DMS153 (cell line): ENCODE results near the gene SPEM1.
"Not testable (repeated sequence)": the region's sequence is repeated elsewhere in the genome, so short reads cannot be mapped to it uniquely, and the experiment has no call there.

Source experiments
- DNase-seq: peaks from one replicate; lab custom pipeline; 2025; lab: John Stamatoyannopoulos, UW

Gene SPEM1

GRCh38 chr17:7441266-7441665 lies 21.1 kb downstream of the SPEM1 start:
- no peak for DNase-seq

DNA sequence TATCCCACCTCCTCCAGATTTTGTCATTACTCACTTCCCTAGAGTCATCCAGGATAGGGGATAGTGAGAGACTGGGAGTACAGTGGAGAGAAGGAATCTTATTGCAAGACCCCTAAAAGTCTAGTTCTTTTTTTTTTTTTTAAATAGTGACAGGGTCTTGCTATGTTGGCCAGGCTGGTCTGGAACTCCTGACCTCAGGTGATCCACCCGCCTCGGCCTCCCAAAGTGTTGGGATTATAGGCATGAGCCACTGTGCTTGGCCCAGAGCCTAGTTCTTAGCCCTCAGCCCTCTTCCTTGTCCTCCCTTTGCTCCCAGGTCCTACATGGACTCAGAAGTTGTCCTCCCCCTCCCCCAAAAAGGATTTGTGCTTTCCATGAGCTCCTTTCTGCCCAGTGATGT lies 22.0 kb downstream of the SPEM1 start:
- DNase-seq: no peak

DNA sequence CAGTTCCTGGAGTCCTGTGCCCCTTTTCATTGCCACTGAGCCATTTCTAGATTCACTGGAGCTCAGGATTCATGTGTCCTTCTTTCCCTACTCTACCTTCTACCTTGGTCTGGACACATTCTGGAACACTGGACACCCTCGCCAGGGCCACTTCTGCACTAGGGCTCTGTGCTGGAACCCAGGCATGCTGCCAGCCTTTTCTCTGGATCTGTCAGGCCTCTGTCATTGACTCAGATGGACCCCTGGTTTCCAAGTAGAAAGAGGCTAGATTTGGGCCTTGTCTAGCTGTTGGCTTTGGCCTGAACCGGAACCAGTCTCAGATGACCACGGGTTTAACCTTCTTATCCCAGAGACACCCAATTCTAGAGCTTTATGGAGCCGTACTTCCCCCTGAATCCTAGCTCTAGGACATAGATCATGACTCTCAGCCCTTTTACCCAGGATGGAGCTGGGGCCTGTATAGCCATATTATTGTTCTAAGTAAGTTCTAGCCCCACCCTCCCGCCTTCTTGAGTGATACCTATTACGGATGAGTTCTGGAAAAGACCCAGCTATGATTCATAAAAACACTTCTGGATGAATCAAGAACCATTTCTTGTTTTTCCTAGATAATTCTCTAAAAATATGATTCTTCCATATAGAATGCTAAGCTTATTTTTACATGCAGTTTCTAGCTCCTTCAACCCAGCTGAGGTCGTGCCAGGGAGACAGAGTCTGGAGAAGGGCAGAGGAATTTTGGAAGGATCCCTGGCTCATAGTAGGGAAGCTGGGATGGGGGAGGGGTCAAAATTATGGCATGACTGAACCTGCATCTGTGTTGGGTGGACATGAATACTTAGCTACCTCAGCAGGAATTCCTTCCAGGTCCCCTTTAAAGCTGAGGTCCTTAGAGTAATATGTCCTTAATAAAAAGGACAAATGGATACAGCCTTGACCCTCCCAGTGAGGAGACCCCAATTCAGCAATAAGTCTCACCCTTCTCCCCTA lies 23.7 kb downstream of the SPEM1 start:
- no peak for DNase-seq

DNA sequence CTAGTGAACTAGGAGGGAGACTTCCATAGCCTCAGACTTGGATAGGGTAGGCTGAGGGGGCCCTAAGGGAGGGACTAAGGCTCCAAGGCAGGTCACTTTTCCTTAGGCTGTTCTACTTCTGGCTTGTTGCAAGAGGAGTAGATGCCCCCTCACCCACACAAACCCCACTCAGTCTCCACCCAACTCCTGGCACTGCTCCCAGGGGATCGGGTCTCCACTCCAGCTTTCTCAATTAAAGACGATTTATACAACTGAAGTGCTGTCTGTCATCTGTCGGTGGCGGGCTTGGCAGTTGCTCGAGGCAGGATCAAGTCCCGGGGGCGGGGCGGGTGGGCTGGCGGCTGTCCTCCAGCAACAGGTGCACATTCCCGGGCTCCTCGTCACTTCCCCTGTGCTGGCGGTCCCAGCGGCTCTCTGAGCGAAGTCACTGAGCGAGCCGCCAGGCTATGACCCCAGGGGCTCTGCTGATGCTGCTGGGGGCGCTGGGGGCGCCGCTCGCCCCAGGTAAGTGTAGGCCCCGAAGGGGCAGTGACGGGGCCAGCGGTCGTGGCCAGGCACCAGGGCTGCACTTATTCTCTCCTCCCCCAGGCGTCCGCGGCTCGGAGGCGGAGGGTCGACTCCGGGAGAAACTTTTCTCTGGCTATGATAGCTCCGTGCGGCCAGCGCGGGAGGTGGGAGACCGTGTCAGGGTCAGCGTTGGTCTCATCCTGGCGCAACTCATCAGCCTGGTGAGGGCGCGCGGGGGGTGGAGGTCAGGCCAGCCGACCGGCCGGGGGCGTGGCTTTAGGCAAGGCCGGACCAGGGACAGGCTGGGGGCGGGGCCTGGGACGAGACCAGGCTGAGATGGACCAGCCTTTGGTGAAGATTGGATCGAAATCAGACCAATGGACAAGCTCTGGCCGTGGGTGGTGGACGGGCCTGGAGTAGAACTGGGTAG lies 24.8 kb downstream of the SPEM1 start, which contains the start of gene CHRNB1:
CHRNB1 (plus strand) TSS at position 380 of the 937 bp plus-strand sequence; CDS start at position 447, 67 bp downstream.
- no peak for DNase-seq

GRCh38 chr17:7445619-7445968 lies 25.5 kb downstream of the SPEM1 start:
- no peak for DNase-seq

DNA sequence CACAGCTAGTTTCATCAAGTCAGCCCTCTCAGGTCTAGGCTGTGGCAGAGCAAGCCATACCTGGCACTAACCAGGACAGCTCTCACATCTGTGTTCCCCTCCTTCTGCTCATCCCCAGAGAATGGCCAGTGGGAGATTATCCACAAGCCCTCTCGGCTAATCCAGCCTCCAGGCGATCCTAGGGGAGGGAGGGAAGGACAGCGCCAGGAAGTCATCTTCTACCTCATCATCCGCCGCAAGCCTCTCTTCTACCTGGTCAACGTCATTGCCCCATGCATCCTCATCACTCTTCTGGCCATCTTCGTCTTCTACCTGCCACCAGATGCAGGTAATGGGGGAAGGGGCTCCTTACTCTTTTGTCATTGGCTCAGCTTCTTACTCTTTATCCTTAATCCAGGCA lies 28.3 kb downstream of the SPEM1 start:
- no peak for DNase-seq

GRCh38 chr17:7459961-7460545 lies 39.9 kb downstream of the SPEM1 start:
- no peak for DNase-seq

- DNase-seq: no peak
These were observed 40.9 kb downstream of the SPEM1 start for GRCh38 chr17:7460850-7461660.

- no peak for DNase-seq
These were observed 42.6 kb downstream of the SPEM1 start for GRCh38 chr17:7462474-7463371.

DNA sequence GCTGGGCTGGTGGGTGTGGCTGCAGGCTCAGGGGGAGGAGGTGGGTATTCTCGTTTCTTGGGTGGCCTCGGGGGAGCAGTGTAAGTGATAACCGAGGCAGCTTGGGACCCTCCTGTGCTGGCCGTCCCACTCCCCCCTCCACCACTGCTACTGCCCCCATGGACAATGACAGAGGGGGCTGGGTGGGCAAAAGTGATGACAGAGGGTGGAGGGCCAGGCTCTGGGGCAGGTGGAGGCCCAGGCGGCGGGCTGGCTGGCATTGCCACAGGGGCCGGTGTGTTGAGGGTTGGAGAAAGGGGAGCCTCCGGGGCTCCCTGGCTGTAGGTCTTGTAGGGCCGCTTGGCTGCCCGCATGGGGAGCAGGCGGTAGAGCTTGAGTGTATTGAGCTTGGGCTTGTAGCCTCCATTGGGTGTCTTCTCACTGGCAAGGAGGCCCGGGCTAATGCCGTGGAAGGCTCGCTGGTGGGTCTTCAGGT lies 43.3 kb downstream of the SPEM1 start:
- DNase-seq: no peak

DNA sequence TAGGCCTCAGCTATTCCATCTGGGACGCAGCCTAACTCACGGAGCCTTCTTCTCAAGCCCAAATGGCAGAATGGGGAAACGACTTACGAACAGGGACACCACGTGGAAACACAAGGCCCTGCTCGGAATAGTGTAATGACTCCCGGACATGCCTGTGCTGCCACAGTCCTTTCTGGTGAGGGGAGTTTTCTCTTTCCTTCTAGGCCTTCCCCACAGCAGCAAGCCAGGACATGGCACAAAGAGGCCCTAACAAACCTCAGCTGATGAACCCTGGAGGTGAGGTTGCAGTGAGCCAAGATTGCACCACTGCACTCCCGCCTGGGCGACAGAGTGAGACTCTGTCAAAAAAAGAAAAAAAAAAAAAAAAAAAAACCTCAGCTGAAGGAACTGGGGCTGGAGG lies 44.0 kb downstream of the SPEM1 start:
- no peak for DNase-seq

GRCh38 chr17:7465597-7466275 lies 45.6 kb downstream of the SPEM1 start:
- no peak for DNase-seq

DNA sequence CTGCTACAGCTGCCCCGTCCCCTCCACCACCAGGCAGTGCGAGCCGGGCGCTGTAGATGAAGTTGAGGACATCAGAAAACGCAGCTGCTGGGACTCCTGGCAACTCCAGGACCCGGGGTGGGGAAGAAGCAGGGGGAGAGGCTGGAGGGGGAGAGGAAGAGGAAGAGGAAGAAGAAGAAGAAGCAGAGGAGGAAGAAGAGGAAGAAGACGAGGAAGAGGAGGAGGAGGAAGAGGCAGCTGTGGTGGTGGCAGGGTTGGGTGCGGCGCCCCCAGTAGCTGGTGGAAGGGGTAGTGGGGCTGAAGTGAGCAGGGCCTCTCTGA lies 46.2 kb downstream of the SPEM1 start:
- no peak for DNase-seq

GRCh38 chr17:7466639-7467341 lies 46.7 kb downstream of the SPEM1 start:
- DNase-seq: no peak

DNA sequence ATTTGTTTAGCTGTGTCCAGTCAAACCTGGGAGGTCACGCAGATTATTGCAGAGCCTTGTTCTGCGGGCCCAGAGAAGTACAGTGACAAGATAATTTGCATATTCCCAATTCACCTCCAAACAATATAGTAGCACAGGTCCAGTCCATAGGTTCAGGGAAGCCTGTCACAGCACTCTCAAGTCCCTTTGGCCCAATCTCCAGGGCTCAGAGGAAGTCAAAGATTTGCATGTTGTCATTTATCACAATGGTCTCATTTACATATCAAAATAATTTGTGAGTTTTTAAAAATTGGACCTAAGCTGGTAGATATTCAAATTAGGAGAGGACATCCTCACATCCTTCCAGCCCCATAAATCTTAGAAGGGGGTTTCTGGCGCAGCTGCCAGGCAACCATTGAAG lies 47.4 kb downstream of the SPEM1 start:
- DNase-seq: no peak

DNA sequence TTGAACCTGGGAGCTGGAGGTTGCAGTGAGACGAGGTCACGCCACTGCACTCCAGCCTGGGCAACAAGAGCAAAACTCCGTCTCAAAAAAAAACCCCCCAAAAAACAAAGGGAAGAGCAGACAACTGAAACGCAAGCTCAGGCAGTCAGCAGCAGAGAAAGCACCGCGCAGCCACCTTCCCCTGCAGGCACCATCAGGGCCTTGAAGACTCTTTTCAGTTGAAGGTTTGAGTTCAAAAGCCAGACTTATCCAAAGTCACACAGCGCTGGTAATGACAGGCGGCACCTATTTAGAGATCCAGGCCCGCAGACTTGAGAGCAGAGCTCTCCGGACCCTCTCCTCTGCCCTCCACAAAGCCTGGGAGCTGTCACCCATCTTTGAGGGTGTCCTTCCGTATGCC lies 48.2 kb downstream of the SPEM1 start:
- DNase-seq: no peak

GRCh38 chr17:7468804-7469389 lies 48.8 kb downstream of the SPEM1 start:
- no peak for DNase-seq

DNA sequence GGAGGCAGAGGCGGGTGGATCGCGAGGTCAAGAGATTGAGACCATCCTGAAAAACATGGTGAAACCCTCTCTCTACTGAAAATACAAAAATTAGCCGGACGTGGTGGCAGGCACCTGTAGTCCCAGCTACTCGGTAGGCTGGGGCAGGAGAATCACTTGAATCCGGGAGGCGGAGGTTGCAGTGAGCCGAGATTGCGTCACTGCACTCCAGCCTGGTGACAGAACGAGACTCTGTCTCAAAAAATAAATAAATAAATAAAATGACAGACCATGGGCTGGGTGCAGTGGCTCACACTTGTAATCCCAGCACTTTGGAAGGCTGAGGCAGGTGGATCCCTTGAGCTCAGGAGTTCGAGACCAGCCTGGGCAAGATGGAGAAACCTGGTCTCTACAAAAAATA lies 49.7 kb downstream of the SPEM1 start:
- DNase-seq: not testable (repeated sequence)

DNA sequence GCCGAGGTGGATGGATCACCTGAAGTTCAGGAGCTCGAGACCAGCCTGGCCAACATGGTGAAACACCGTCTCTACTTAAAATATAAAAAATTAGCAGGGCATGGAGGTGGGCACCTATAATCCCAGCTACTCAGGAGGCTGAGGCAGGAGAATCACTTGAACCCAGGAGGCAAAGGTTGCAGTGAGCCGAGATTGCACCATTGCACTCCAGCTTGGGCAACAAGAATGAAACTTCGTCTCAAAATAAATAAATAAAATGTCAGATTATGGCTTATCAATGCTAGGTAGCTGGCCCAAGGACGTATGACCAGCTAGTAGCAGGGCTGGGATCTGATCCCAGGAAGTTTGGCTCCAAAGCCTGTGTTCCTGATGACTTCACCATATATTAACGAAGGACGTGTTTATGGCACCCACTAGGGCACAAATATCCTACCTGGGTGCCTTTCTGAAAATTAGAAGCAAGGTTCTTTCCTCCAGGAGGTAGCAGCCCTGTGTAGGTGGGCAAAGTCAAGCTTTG lies 50.4 kb downstream of the SPEM1 start:
- DNase-seq: not testable (repeated sequence)
